Upper lobe of right lung (tissue), 1 donor: ENCODE data around the gene BCKDHA. TPM values are rescaled to one million over a fixed set of nuclear protein-coding genes. Genes with fewer than 3 reads are reported as not detected.
"Not testable (repeated sequence)": the region's sequence is repeated elsewhere in the genome, so short reads cannot be mapped to it uniquely, and the experiment has no call there.

Experiments
- ATAC-seq: fragments of 200-7000 bp; cut with Tn5 transposase; one replicate; pipeline ENCODE4 v1.9.1; 2020; ENCODE audit warnings: mild to moderate bottlenecking, moderate library complexity
- DNase-seq: peaks from one replicate; pipeline ENCODE4 v3.0.0-alpha.2; 2020
- H3K27ac ChIP-seq: fragments of 200-600 bp; one replicate; pipeline ENCODE4 v1.8.0; 2022
- H3K27me3 ChIP-seq: fragments of 200-600 bp; one replicate; pipeline ENCODE4 v1.8.0; 2022; ENCODE audit warnings: mild to moderate bottlenecking
- H3K36me3 ChIP-seq: fragments of 200-600 bp; one replicate; pipeline ENCODE4 v1.8.0; 2022
- H3K4me1 ChIP-seq: fragments of 200-600 bp; one replicate; pipeline ENCODE4 v1.8.0; 2022
- H3K4me3 ChIP-seq: fragments of 200-600 bp; one replicate; pipeline ENCODE4 v1.8.0; 2022; ENCODE audit warnings: mild to moderate bottlenecking
- H3K9me3 ChIP-seq: fragments of 200-600 bp; one replicate; pipeline ENCODE4 v1.8.0; 2022
- intact Hi-C: fragments of 100-400 bp; cut with DNase I; formaldehyde crosslinking; loops from one replicate; pipeline ENCODE4 v1.11.0; 2022
- total RNA-seq: library from RNA; stranded (reverse); fragmentation: NEBNext Ultra II Directional; extraction: Animal tissue kit (Norgen Biotek cat#: 25700); gene quantifications from one replicate; pipeline ENCODE4 v1.2.1, GENCODE V29; 2021
- TF ChIP-seq, protein P1 (sequence below): fragments of 200-600 bp; IDR thresholded peaks from one replicate; pipeline ENCODE4 v1.8.0; 2022; ENCODE audit warnings: antibody characterized with exemption
- donor health status: DM: no; HTN: yes; CAD: no; lungs with severe emphysema.

Gene BCKDHA
- total RNA-seq, 1 donor from 2014 or later = 15.0 TPM

GRCh38 chr19:41363753-41364523 is 33.7 kb upstream of the BCKDHA start, which contains the start of gene B9D2:
TSS of gene B9D2 (minus strand) at chr19:41364149. CDS start at chr19:41363519, 630 bp downstream.
- H3K27me3 ChIP-seq = no peaks in the 10 kb centered on the region
- peak within 1 kb of the TSS; percentile 99 for H3K27ac ChIP-seq
- H3K4me3 ChIP-seq = peak within 1 kb of the TSS; percentile 72
- TF ChIP-seq, protein P1, sequence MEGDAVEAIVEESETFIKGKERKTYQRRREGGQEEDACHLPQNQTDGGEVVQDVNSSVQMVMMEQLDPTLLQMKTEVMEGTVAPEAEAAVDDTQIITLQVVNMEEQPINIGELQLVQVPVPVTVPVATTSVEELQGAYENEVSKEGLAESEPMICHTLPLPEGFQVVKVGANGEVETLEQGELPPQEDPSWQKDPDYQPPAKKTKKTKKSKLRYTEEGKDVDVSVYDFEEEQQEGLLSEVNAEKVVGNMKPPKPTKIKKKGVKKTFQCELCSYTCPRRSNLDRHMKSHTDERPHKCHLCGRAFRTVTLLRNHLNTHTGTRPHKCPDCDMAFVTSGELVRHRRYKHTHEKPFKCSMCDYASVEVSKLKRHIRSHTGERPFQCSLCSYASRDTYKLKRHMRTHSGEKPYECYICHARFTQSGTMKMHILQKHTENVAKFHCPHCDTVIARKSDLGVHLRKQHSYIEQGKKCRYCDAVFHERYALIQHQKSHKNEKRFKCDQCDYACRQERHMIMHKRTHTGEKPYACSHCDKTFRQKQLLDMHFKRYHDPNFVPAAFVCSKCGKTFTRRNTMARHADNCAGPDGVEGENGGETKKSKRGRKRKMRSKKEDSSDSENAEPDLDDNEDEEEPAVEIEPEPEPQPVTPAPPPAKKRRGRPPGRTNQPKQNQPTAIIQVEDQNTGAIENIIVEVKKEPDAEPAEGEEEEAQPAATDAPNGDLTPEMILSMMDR = no peak
- no peaks in the 10 kb centered on the region for H3K9me3 ChIP-seq
- ATAC-seq = peak; percentile 96
- peak; percentile 99 for DNase-seq
- no peaks in the 10 kb centered on the region for H3K36me3 ChIP-seq
- peaks cover 19% of the 10 kb centered on the region for H3K4me1 ChIP-seq
- intact Hi-C loops = no loop called here

DNA sequence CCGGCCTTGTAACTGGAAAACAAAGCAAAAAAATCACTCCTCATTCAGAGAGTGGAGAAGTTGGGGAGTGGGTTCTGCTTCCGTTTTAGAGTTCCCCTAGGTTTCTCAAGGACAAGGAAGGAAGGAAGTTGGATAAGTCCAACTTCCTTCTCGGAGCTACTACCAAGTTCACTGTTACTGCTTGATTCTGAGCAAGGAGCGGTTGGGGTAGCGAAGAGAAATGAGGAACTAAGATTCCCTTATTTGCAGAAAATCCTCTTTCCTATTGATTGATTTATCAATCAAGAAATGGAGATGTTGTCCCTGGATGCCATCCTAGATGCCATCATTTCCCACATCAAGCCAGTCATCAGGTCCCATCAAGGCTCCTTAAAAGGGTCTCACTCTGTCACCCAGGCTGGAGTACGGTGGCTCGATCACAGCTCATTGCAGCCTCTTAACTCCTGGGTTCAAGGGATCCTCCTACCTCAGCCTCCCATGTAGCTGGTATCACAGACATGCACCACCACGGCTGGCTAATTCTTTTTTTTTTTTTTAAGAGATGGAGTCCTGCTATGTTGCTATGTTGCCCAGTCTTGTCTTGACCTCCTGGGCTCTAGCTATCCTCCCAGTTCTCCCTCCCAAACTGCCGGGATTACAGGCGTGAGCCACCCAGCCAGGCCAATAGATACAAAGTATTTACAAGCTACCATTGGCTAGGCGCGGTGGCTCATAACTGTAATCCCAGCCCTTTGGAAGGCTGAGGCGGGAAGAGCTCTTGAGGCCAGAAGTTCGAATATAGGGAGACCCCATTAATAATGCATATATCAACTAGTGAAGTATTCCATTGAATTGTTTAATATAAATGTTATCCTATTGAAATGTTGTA is 32.9 kb upstream of the BCKDHA start:
- no peak for DNase-seq
- intact Hi-C loops = no loop called here
- H3K27ac ChIP-seq = peak overlapping the region; percentile 99
- ATAC-seq = peak; percentile 1
- H3K36me3 ChIP-seq = no peaks in the 10 kb centered on the region
- no peaks in the 10 kb centered on the region for H3K27me3 ChIP-seq
- no peaks in the 10 kb centered on the region for H3K9me3 ChIP-seq
- H3K4me1 ChIP-seq = peaks cover 19% of the 10 kb centered on the region
- H3K4me3 ChIP-seq = peak overlapping the region; percentile 72
- TF ChIP-seq, protein P1 = no peak

DNA sequence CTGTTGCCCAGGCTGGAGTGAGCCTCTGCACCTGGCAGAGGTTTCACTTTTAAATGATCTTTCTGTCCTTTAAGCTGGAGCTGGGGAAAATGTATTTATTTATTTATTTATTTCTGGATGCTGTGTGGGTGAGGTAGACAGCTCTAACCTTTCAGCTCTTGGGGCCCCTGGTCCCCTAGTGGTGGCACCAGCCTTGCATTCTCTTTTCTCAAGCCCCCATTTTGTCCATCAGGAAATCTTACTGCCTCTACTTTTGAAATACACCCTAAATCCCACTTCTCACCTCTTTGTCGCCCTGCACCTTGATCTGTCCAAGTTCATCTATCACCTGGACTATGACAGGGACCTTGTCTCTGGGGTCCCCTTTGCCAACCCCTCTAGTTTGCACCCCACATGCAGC is 31.5 kb upstream of the BCKDHA start:
- no peak overlapping the region for H3K4me3 ChIP-seq
- H3K27me3 ChIP-seq = no peaks in the 10 kb centered on the region
- no peaks in the 10 kb centered on the region for H3K9me3 ChIP-seq
- ATAC-seq = no peak
- H3K36me3 ChIP-seq = no peaks in the 10 kb centered on the region
- H3K4me1 ChIP-seq = peaks cover 19% of the 10 kb centered on the region
- DNase-seq = no peak
- intact Hi-C loops = no loop called here
- TF ChIP-seq, protein P1 = no peak
- H3K27ac ChIP-seq = no peak overlapping the region

DNA sequence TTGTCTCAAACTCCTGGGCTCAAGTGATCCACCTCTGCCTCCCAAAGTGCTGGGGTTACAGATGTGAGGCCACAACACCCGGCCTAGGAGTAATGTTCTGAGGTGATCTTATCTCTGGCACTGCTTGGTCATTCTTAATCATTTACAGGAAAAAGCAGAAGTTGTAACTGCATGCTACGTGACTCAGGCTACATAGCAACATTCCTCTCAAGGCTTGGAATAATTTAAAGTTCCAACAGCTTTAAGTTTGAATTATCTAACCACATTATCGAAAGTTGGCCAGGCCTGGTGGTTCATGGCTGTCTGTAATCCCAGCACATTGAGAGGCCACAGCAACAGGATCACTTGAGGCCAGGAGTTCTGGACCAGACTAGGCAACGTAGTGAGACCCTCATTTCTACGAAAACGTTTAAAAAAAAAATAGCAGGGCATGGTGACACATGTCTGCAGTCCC is 29.7 kb upstream of the BCKDHA start:
- H3K9me3 ChIP-seq = no peaks in the 10 kb centered on the region
- H3K27ac ChIP-seq = peak overlapping the region; percentile 40
- no peaks in the 10 kb centered on the region for H3K27me3 ChIP-seq
- TF ChIP-seq, protein P1 = no peak
- DNase-seq (no peak), ATAC-seq (no peak)
- H3K36me3 ChIP-seq = no peaks in the 10 kb centered on the region
- peaks cover 19% of the 10 kb centered on the region for H3K4me1 ChIP-seq
- no peak overlapping the region for H3K4me3 ChIP-seq
- intact Hi-C loops = no loop called here

GRCh38 chr19:41369769-41370168 is 27.8 kb upstream of the BCKDHA start:
- no peak overlapping the region for H3K27ac ChIP-seq
- H3K9me3 ChIP-seq = no peaks in the 10 kb centered on the region
- intact Hi-C loops = no loop called here
- no peak overlapping the region for H3K4me3 ChIP-seq
- H3K36me3 ChIP-seq = no peaks in the 10 kb centered on the region
- ATAC-seq (no peak), DNase-seq (no peak)
- H3K4me1 ChIP-seq = peaks cover 25% of the 10 kb centered on the region
- no peaks in the 10 kb centered on the region for H3K27me3 ChIP-seq
- TF ChIP-seq, protein P1 = no peak

- intact Hi-C loops = not testable (repeated sequence)
These were observed 26.5 kb upstream of the BCKDHA start for GRCh38 chr19:41371119-41371518.

More at GRCh38 chr19:41371119-41371518, 26.5 kb upstream of the BCKDHA start:
- not testable (repeated sequence) for H3K36me3 ChIP-seq, DNase-seq, ATAC-seq, H3K27me3 ChIP-seq, H3K4me3 ChIP-seq, H3K9me3 ChIP-seq, H3K27ac ChIP-seq
- peaks cover 26% of the 10 kb centered on the region for H3K4me1 ChIP-seq
